Suppressor macrophage (primary cell): Measurements from ENCODE around the gene NUTM2D.
"Not testable (repeated sequence)": the region's sequence is repeated elsewhere in the genome, so short reads cannot be mapped to it uniquely, and the experiment has no call there.

Source experiments
- DNase-seq, 4 experiments: peaks; one replicate each; pipeline ENCODE4 v3.0.0-alpha.2; 2020 to 2022
- total RNA-seq, 17 experiments: gene quantifications; one replicate each; lab custom pipeline; 2026; ENCODE audit warnings: mixed read lengths in 6 of 17, inconsistent platforms in 3 of 17; lab: John Stamatoyannopoulos, UW

Gene NUTM2D
- 0.14 to 3.1 (median 0.53) reads per million in 17 experiments for total RNA-seq

DNA sequence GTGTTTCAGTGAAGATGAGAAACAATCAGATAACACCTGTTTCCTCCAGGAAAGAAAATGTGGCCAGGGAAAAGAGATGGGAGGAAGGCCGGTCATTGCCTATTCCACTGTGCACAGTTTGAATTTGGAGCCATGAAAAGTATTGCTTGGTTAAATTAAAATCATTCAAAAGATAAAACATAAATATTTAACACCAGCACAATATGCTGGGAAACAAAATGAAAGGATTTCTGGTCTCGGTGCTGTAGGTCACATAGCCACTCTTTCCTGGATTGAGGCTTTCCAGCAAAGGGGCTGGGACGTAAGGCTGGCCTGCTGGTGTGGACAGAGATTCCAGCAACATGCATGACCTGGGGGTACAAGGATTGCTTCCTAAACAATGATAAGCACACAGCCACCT lies at the start of gene NUTM2D:
Gene NUTM2D (plus strand): TSS at position 301 of the 400 bp plus-strand sequence. CDS start 522 bp downstream, outside the sequence.
- DNase-seq = not testable (repeated sequence)

- DNase-seq = not testable (repeated sequence)
These were observed 48.8 kb upstream of the NUTM2D start for GRCh38 chr10:87308702-87309101.

DNA sequence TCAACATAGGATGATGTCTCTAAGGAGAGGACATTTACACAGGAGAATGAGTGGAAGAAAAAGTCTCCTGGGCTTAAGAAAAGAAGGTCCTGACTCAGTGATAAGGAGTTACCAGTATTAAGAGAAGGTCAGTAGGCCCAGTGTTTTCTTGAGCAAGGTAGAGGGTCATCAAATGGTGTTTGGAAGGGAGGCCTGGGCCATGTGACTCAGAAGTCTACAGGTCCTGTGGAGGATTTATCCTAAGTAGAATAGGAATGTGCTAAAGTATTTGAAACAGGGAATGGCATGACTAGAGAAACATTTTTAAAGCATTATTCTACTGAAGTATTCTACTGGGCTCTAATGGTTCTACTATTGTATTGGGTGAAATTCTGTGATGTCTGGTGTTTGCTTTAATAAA lies 47.9 kb upstream of the NUTM2D start:
- not testable (repeated sequence) for DNase-seq

- not testable (repeated sequence) for DNase-seq
These were observed 46.0 kb upstream of the NUTM2D start for GRCh38 chr10:87311521-87311920.

- peak in 1 of 4 experiments; percentile 31 for DNase-seq
These were observed 43.7 kb upstream of the NUTM2D start for GRCh38 chr10:87313649-87314359.

DNA sequence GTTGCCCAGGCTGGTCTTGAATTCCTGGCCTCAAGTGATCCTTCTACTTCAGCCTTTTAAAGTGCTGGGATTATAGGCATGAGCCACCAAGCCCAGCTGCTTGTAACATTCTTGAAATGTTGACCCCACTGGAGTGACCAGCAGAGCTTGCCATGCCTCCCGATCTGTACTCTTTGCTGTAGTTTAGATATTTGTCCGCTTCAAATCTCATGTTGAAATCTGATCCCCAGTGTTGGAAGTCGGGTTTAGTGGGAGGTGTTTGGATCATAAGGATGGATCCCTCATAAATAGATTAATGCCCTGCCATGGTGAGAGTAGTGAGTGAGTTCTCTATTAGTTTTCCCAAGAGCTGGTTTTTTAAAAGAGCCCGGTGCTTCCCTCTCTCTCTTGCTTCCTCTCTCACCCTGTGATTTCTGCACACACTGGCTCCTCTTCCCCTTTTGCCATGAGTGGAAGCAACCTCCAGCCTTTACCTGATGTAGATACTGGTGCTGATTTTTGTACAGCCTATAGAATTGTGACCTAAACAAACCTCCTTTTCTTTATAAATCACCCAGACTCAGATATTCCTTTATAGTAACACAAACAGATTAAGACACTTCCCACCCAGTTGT lies 43.1 kb upstream of the NUTM2D start:
- peak; percentile 1 to 41 (median 28) for DNase-seq

DNA sequence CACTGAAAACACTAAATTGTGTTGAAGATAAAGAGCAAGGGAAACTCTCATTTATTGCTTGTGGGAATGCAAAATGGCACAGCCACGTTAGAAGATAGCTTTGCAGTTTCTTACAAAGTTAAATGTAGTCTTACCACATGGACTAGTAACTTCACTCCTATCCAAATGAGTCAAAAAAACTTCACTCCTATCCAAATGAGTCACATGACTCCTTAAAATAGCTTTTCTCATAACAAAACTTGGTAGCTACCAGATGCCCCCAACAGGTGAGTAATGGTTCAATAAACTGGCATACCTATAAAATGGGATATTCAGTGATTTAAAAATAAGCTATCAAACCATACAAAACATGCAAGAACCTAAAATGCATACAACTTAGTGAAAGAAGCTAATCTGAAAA lies 36.0 kb upstream of the NUTM2D start:
- DNase-seq = not testable (repeated sequence)

DNA sequence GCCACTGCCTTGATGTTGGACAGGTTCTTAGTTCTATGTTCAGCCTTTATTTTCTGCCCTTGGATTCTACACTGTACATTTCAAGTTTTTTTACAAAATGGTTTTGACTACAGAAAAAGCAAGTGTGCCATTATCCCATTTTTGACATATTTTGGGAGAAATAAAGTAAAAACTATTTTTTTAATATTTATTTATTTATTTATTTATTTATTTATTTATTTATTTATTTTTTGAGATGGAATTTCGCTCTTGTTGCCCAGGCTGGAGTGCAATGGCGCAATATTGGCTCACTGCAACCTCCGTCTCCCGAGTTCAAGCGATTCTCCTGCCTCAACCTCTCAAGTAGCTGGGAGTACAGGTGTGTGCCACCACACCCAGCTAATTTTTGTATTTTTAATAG lies 33.0 kb upstream of the NUTM2D start:
- not testable (repeated sequence) for DNase-seq

DNA sequence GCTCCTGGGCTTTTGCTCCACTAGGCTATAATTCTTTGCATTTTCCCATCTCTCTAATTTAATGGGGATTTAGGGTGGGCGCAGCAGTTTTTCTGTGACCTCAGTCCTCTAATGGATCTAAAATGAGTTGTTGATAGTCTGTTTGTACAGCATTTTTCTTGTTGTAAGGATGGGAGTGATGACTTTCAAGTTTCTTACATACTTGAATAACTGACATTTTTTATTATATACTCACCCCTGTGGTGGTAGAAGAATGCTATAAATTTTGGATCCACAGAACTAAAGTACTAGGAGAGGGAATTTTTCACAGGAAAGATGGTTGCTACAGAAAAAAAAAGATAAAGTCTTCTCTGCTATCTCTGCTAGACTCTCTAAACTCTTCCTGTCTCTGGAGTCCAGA lies 29.6 kb upstream of the NUTM2D start:
- not testable (repeated sequence) for DNase-seq

GRCh38 chr10:87329131-87329530 lies 28.4 kb upstream of the NUTM2D start:
- DNase-seq = not testable (repeated sequence)

GRCh38 chr10:87332687-87333086 lies 24.9 kb upstream of the NUTM2D start:
- DNase-seq = not testable (repeated sequence)

DNA sequence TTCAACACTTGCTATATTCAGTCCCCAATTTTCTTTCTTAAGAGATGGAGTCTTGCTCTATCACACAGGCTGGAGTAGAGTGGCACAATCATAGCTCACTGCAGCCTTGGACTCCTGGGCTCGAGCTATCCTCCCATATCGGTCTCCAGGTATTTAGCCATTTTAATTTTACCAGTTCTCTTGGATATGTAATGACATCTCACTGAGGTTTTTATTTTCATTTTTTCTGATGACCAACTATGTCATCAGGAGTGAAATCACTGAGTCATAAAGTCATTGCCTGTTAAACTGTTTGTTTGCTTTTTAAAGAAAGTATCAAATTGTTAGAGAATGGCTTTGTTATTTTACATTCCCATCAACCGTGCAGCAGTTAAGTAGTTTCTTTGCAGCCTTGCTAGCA lies 17.1 kb upstream of the NUTM2D start:
- not testable (repeated sequence) for DNase-seq

- DNase-seq = peak in 1 of 4 experiments; percentile 8
These were observed 15.9 kb upstream of the NUTM2D start for GRCh38 chr10:87341546-87342142.

GRCh38 chr10:87342249-87342710 lies 15.3 kb upstream of the NUTM2D start:
- peak; percentile 82 to 98 (median 91) for DNase-seq

GRCh38 chr10:87342711-87343258 lies 14.8 kb upstream of the NUTM2D start:
- DNase-seq = peak; percentile 77 to 96 (median 84)

DNA sequence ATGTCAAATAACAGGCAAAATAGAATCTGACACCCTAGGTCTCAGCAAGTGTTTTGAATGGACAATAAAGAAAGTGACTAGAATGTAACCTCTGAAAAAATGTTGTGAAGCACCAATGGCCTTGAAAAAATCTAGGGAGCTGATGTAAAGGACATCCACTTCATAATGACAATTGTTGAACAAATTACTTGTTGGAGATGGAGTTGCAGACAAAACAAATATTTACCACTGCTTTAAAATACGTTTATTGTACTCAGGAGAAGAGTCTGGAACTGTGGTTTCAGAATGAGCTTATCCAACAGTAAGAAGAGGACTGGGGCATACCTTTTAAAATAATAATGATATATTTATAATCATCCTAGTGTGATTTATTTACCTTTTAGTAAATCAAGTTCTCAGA lies 11.8 kb upstream of the NUTM2D start:
- not testable (repeated sequence) for DNase-seq

DNA sequence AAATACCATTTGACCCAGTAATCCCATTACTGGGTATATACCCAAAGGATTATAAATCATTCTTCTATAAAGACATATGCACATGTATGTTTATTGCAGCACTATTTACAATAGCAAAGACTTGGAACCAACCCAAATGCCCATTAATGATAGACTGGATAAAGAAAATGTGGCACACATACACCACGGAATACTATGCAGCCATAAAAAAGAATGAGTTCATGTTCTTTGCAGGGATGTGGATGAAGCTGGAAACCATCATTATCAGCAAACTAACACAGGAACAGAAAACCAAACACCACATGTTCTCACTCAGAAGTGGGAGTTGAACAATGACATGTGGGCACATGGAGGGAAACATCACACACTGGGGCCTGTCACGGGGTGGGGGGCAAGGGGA lies 7.4 kb upstream of the NUTM2D start:
- not testable (repeated sequence) for DNase-seq

- not testable (repeated sequence) for DNase-seq
These were observed 4.7 kb upstream of the NUTM2D start for GRCh38 chr10:87352825-87353224.

DNA sequence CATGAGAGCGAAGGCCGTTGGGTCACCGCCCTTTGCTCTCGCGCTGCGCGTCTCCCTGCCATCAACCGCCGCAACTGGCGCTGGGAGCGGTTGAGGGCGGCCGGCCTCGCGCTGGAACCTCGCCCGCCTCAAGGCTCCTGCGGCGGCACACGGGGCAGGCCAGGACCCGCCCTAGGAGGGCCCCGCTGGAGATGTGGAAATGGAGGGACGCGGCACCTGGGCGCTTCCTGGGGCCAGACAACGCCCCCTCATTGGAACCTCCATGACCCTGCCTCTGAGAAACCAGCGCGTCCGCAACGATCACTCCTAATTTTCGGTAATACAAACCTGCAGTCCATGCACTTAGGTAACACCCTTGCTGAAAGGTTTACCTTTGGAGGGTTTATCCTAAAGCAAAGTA lies 2.4 kb upstream of the NUTM2D start:
- not testable (repeated sequence) for DNase-seq

DNA sequence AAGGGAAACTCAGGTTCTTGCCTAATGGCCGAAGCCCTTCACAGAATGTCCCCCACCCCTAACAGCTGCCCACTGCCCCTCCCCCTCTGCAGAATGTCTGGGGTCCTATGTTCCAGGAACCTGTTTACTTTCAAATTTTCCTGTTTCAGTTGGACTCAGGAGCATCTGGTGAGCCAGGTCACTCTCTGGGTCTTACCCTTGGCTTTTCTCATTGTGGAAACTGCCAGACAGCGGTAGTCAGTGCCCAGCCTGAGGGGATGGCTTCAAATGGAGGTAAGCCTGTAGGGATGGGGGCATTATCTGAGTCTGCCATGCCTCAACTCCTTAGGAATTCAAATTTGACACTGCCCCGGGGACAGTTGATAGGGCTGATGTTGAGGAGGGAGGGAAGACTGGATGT lies 615 bp downstream of the NUTM2D start:
- DNase-seq = peak in 1 of 4 experiments; percentile 2

GRCh38 chr10:87369514-87370112 lies 12.1 kb downstream of the NUTM2D start:
- DNase-seq = not testable (repeated sequence)

GRCh38 chr10:87374091-87374490 lies 16.5 kb downstream of the NUTM2D start:
- not testable (repeated sequence) for DNase-seq

GRCh38 chr10:87379115-87379514 lies 21.6 kb downstream of the NUTM2D start:
- not testable (repeated sequence) for DNase-seq
